Kidney epithelial cell (primary cell): Measurements from ENCODE around the gene GPR45. TPM values are rescaled to one million over a fixed set of nuclear protein-coding genes. Genes with fewer than 3 reads are reported as not detected.

Experiments
- DNase-seq: peaks from one replicate; pipeline ENCODE4 v3.0.0-alpha.2; 2010; ENCODE audit warnings: low read depth
- H3K27me3 ChIP-seq: 2 replicates; pipeline ENCODE4 v1.6.0; 2011; ENCODE audit warnings: low read length; ENCODE audit not compliant: control insufficient read depth, insufficient read depth
- H3K36me3 ChIP-seq: 2 replicates; pipeline ENCODE4 v1.5.1; 2011; ENCODE audit warnings: low read length; ENCODE audit not compliant: control insufficient read depth, insufficient read depth
- H3K4me3 ChIP-seq: 2 replicates; pipeline ENCODE4 v1.5.1; 2011; ENCODE audit warnings: low read depth, mild to moderate bottlenecking, control low read depth, low read length
- total RNA-seq: library from RNA; depleted of rRNA; stranded (reverse); fragments of >200 nt; gene quantifications from 2 replicates; pipeline ENCODE4 v1.2.3, GENCODE V29; 2015
- TF ChIP-seq, protein P1 (sequence below): IDR thresholded peaks from 2 replicates; pipeline ENCODE4 v1.5.1; 2011; ENCODE audit warnings: mild to moderate bottlenecking, moderate library complexity, low read length, control low read depth, inconsistent platforms; ENCODE audit not compliant: insufficient read depth, poor library complexity, severe bottlenecking

GPR45 gene
- total RNA-seq, 1 donor from 2014 or later = not detected

DNA sequence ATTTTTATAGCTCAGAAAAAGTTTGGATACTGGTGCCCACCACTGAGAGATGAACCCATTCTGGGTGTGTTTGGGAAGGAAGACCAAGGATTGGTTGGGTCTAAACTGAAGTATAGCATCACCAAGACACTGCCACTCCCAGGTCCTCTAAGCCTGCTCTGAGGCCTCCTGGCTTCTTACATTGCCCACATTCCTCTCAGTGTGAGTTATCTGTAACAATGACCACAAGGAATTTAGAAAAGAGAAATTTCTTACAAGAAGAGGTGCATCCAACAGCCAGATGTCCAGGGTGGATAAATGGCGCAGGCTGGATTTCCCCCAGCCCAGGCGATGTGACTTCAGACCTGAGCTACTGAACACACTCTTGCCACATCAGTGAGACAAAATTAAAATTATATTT is 1.6 kb upstream of the GPR45 start:
- TF ChIP-seq, protein P1, sequence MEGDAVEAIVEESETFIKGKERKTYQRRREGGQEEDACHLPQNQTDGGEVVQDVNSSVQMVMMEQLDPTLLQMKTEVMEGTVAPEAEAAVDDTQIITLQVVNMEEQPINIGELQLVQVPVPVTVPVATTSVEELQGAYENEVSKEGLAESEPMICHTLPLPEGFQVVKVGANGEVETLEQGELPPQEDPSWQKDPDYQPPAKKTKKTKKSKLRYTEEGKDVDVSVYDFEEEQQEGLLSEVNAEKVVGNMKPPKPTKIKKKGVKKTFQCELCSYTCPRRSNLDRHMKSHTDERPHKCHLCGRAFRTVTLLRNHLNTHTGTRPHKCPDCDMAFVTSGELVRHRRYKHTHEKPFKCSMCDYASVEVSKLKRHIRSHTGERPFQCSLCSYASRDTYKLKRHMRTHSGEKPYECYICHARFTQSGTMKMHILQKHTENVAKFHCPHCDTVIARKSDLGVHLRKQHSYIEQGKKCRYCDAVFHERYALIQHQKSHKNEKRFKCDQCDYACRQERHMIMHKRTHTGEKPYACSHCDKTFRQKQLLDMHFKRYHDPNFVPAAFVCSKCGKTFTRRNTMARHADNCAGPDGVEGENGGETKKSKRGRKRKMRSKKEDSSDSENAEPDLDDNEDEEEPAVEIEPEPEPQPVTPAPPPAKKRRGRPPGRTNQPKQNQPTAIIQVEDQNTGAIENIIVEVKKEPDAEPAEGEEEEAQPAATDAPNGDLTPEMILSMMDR = no peak
- no peak overlapping the region for H3K4me3 ChIP-seq
- DNase-seq = peak; percentile 86
- no peaks in the 10 kb centered on the region for H3K36me3 ChIP-seq
- peaks cover 3% of the 10 kb centered on the region for H3K27me3 ChIP-seq

DNA sequence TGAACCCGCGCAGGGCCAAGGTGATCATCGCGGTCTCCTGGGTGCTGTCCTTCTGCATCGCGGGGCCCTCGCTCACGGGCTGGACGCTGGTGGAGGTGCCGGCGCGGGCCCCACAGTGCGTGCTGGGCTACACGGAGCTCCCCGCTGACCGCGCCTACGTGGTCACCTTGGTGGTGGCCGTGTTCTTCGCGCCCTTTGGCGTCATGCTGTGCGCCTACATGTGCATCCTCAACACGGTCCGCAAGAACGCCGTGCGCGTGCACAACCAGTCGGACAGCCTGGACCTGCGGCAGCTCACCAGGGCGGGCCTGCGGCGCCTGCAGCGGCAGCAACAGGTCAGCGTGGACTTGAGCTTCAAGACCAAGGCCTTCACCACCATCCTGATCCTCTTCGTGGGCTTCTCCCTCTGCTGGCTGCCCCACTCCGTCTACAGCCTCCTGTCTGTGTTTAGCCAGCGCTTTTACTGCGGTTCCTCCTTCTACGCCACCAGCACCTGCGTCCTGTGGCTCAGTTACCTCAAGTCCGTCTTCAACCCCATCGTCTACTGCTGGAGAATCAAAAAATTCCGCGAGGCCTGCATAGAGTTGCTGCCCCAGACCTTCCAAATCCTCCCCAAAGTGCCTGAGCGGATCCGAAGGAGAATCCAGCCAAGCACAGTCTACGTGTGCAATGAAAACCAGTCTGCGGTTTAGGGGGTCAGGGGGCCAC is 897 bp downstream of the GPR45 start:
- Histone ChIP-seq H3K4me3 (no peak overlapping the region), H3K36me3 (no peaks in the 10 kb centered on the region), H3K27me3 (no peaks in the 10 kb centered on the region)
- DNase-seq = no peak
- TF ChIP-seq, protein P1 = no peak

DNA sequence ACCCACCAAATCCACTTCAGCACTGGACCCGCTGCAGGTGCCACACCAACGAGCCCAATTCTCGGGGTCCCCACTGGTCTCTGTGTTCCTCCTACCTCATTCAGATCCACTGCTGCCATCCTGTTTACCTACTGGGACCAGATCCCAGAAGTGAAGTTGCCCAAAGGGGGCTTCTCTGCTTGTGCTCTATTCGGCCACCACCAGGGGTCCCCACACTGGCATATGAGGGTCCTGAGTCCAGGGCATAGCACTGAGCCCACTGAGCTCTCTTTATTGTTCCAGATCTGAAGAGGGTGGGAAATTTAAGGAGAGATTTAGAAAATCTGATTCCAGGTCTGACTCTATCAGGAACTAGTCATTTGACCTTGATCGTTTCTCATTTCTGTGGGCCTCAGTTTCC is 2.4 kb downstream of the GPR45 start:
- H3K4me3 ChIP-seq = no peak overlapping the region
- DNase-seq = no peak
- TF ChIP-seq, protein P1 = peak; percentile 30
- H3K27me3 ChIP-seq = no peaks in the 10 kb centered on the region
- H3K36me3 ChIP-seq = no peaks in the 10 kb centered on the region

DNA sequence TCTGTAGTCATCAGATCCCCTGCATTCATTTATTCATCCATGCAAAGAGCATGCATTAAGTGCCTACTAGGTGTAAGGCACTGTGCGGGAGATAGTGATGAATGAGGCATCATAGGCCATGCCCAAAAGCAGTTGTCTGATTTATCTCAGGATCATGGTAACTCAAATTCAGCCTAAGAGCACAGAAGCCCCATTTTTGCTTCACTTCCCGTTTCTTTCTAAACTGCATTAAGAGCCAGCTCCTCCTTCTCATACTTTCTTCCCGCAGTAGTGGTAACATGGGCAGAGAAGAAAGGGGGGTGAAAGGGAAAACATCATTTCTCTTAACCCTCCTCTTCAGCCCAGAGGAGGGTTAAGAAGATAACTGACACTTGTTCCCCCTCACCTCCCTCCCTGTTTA is 2.9 kb downstream of the GPR45 start:
- Histone ChIP-seq H3K27me3 (no peaks in the 10 kb centered on the region), H3K36me3 (no peaks in the 10 kb centered on the region), H3K4me3 (no peak overlapping the region)
- TF ChIP-seq, protein P1 = no peak
- DNase-seq = no peak

DNA sequence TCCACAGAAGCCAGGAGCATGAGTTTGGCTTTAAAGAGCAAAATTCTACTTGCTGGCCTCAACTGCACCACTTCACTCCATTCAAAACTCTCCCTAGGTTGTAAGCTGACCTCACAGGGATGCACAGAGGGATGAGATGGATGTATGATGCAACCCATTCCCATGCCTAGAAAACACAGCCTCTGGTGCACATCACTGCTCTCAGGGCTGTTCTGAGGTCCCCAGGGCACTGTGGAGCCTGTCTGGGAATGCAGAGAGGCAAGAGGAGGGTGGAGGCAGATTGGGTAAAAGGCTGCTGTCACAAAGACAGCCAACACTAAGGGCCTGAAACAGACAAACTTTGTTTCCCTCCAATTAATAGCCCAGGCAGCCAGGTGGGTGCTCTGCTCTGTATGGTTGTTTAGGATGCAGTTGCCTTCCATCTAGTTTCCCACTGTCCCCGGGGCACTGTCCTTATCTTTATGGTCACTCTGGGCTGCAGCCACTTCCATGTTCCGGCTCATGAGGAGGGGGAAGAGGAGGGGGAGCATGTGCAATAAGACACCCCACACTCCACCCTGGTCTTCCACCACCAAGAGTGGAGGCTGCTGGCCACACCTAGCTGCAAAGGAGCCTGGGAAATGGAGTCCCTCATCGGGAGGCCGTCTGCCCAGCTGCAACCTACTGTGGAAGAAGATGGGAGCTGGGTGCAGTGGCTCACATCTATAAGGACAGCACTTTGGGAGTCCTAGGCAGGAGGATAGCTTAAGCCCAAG is 7.0 kb downstream of the GPR45 start:
- H3K4me3 ChIP-seq = no peak overlapping the region
- TF ChIP-seq, protein P1 = no peak
- no peak for DNase-seq
- no peaks in the 10 kb centered on the region for H3K27me3 ChIP-seq
- no peaks in the 10 kb centered on the region for H3K36me3 ChIP-seq

DNA sequence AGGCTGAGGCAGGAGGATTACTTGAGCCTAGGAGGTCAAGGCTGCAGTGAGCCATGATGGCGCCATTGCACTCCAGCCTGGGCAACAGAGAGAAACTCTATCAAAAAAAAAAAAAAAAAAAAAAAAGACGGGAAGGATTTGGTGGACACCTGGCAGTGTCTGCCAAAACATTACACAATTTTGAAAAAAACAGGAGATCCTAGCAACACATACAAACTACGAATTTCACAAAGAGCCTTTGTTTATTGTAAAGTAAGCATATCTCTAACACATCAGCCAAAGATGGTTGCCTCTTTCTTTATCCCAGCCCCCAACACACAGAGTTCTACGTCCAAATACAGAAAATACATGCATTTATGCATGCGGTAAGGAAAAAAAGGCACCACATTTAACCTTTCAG is 7.6 kb downstream of the GPR45 start:
- TF ChIP-seq, protein P1 = no peak
- Histone ChIP-seq H3K4me3 (no peak overlapping the region), H3K27me3 (no peaks in the 10 kb centered on the region), H3K36me3 (no peaks in the 10 kb centered on the region)
- no peak for DNase-seq
